Ishikawa (cell line): Measurements from ENCODE around the gene LDLRAP1.

Source experiments
- CEBPB ChIP-seq: IDR thresholded peaks from 2 replicates; pipeline ENCODE4 v1.6.1; 2012
- CREB1 ChIP-seq: IDR thresholded peaks from 2 replicates; pipeline ENCODE4 v1.6.1; 2012; ENCODE audit warnings: low read depth
- EGR1 ChIP-seq: IDR thresholded peaks from 2 replicates; pipeline ENCODE4 v1.6.1; 2012
- EP300 ChIP-seq: IDR thresholded peaks from 2 replicates; pipeline ENCODE4 v1.6.1; 2012; ENCODE audit warnings: borderline replicate concordance
- FOXM1 ChIP-seq: IDR thresholded peaks from 2 replicates; pipeline ENCODE4 v1.6.1; 2012; ENCODE audit warnings: low read depth, borderline replicate concordance
- NFIC ChIP-seq: IDR thresholded peaks from 2 replicates; pipeline ENCODE4 v1.6.1; 2012
- RAD21 ChIP-seq: IDR thresholded peaks from 2 replicates; pipeline ENCODE4 v1.6.1; 2012; ENCODE audit warnings: low read depth
- REST ChIP-seq: IDR thresholded peaks from 2 replicates; pipeline ENCODE4 v1.6.1; 2012; ENCODE audit warnings: low read depth, mild to moderate bottlenecking
- TAF1 ChIP-seq: IDR thresholded peaks from 2 replicates; pipeline ENCODE4 v1.6.1; 2012; ENCODE audit warnings: low read depth, mild to moderate bottlenecking
- TEAD4 ChIP-seq: IDR thresholded peaks from 2 replicates; pipeline ENCODE4 v1.6.1; 2012
- USF1 ChIP-seq: IDR thresholded peaks from 2 replicates; pipeline ENCODE4 v1.6.1; 2012
- YY1 ChIP-seq: IDR thresholded peaks from 2 replicates; pipeline ENCODE4 v1.6.1; 2012; ENCODE audit warnings: low read depth
- TF ChIP-seq, protein P1 (sequence below): IDR thresholded peaks from 2 replicates; pipeline ENCODE4 v1.6.1; 2012

DNA sequence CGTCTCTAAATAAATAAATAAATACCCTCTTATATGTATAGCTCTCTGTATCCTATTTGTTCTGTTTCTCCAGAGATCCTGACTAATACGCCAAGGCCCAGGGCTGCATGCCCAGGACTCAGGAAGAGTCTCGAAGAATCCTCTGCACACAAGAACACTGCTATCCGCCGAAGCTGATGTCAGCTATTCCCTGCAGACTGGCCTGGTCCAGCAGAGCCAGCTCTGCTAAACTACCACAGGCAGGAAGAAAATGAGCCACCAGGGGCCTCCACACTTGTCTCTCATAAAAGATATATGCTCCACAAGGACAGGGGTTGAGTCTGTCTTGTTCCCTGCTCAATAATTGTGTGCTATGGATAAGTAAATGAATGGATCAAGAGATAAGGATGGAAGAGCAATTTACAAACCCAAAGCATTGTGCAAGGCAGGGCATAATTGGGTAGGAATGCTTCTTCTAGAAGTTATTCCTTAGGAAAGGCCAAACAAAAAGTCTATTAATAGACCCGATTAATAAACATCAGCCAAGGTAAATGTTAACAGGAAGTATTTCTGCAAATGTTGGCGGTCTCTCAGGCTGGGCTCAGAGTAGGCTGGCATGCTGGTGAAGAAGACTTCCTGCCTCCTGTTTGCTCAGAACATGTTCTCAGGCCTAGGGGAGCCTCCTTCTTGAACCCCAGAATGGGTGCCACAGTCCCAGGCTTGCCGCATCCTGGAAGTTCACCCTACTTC, 46.9 kb downstream of the LDLRAP1 start:
- TF ChIP-seq CEBPB (no peak), EGR1 (no peak), NFIC (no peak), RAD21 (no peak), TAF1 (no peak), CREB1 (no peak), REST (no peak), FOXM1 (no peak), USF1 (no peak), TEAD4 (no peak), EP300 (no peak), YY1 (no peak)
- TF ChIP-seq, protein P1, sequence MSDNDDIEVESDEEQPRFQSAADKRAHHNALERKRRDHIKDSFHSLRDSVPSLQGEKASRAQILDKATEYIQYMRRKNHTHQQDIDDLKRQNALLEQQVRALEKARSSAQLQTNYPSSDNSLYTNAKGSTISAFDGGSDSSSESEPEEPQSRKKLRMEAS, result no peak
